ENCODE measurements around the gene MLLT3.

Gene MLLT3

GRCh38 chr9:20379804-20380225 lies 242.5 kb downstream of the MLLT3 start:
- no peak for DNase-seq (ENCODE audit: low read depth)

GRCh38 chr9:20378851-20379250 lies 243.4 kb downstream of the MLLT3 start:
- DNase-seq (ENCODE audit: low read depth), result no peak

GRCh38 chr9:20377790-20378189 lies 244.5 kb downstream of the MLLT3 start:
- no peak for DNase-seq (ENCODE audit: low read depth)

- no peak for DNase-seq (ENCODE audit: low read depth)
Observed at GRCh38 chr9:20376731-20377375, 245.4 kb downstream of the MLLT3 start.

- DNase-seq (ENCODE audit: low read depth), result no peak
Observed at GRCh38 chr9:20376042-20376441, 246.3 kb downstream of the MLLT3 start.

GRCh38 chr9:20373263-20373662 lies 249.0 kb downstream of the MLLT3 start:
- DNase-seq (ENCODE audit: low read depth), result no peak

GRCh38 chr9:20369391-20369790 lies 252.9 kb downstream of the MLLT3 start:
- DNase-seq (ENCODE audit: low read depth), result no peak

GRCh38 chr9:20367855-20368254 lies 254.4 kb downstream of the MLLT3 start:
- no peak for DNase-seq (ENCODE audit: low read depth)

- no peak for DNase-seq (ENCODE audit: low read depth)
Observed at GRCh38 chr9:20364959-20365358, 257.3 kb downstream of the MLLT3 start.

- no peak for DNase-seq (ENCODE audit: low read depth)
Observed at GRCh38 chr9:20363233-20363632, 259.1 kb downstream of the MLLT3 start.

GRCh38 chr9:20361656-20362570 lies 260.4 kb downstream of the MLLT3 start:
- DNase-seq (ENCODE audit: low read depth), result no peak

- DNase-seq (ENCODE audit: low read depth), result no peak
Observed at GRCh38 chr9:20361229-20361628, 261.1 kb downstream of the MLLT3 start.

- peak; percentile 79 for DNase-seq (ENCODE audit: low read depth)
Observed at GRCh38 chr9:20358207-20358606, 264.1 kb downstream of the MLLT3 start.

GRCh38 chr9:20357037-20357432 lies 265.3 kb downstream of the MLLT3 start:
- no peak for DNase-seq (ENCODE audit: low read depth)

- peak; percentile 86 for DNase-seq (ENCODE audit: low read depth)
Observed at GRCh38 chr9:20356403-20357036, 265.8 kb downstream of the MLLT3 start.

GRCh38 chr9:20355022-20355421 lies 267.3 kb downstream of the MLLT3 start:
- peak; percentile 92 for DNase-seq (ENCODE audit: low read depth)

GRCh38 chr9:20353931-20354652 lies 268.2 kb downstream of the MLLT3 start:
- no peak for DNase-seq (ENCODE audit: low read depth)

GRCh38 chr9:20353524-20353923 lies 268.8 kb downstream of the MLLT3 start:
- DNase-seq (ENCODE audit: low read depth), result no peak

GRCh38 chr9:20352591-20352990 lies 269.7 kb downstream of the MLLT3 start:
- no peak for DNase-seq (ENCODE audit: low read depth)

GRCh38 chr9:20351715-20352114 lies 270.6 kb downstream of the MLLT3 start:
- DNase-seq (ENCODE audit: low read depth), result no peak

- no peak for DNase-seq (ENCODE audit: low read depth)
Observed at GRCh38 chr9:20349568-20349967, 272.7 kb downstream of the MLLT3 start.

- DNase-seq (ENCODE audit: low read depth), result no peak
Observed at GRCh38 chr9:20343325-20343724, 279.0 kb downstream of the MLLT3 start.
